GM18505 (cell line): ENCODE measurements around the gene GDF10.

Experiments
- ATAC-seq: cut with Tn5 transposase; IDR thresholded peaks from one replicate; pipeline ENCODE4 v1.9.1; 2021; ENCODE audit not compliant: unreplicated experiment
- POLR2A ChIP-seq: IDR thresholded peaks from 4 replicates; pipeline ENCODE4 v1.6.1; 2011; ENCODE audit warnings: borderline replicate concordance; ENCODE audit not compliant: insufficient read depth, insufficient read length; ENCODE audit errors: extremely low read depth

GDF10 gene

DNA sequence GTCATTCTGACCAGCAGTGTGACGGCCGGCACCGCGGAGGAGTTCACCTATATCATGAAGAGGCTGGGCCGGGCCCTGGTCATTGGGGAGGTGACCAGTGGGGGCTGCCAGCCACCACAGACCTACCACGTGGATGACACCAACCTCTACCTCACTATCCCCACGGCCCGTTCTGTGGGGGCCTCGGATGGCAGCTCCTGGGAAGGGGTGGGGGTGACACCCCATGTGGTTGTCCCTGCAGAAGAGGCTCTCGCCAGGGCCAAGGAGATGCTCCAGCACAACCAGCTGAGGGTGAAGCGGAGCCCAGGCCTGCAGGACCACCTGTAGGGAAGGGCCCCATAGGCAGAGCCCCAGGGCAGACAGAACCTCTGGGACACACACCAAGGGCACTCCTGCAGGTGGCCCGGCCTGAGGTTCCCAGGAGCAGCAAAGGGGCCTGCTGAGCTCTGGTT is 57.2 kb downstream of the GDF10 start:
- no peak for ATAC-seq
- TF ChIP-seq POLR2A: no peak

- no peak for TF ChIP-seq POLR2A
- no peak for ATAC-seq
Observed at GRCh38 chr10:47357911-47358310, 57.9 kb downstream of the GDF10 start.

GRCh38 chr10:47358457-47358856 is 58.5 kb downstream of the GDF10 start:
- ATAC-seq: no peak
- TF ChIP-seq POLR2A: no peak

GRCh38 chr10:47359101-47359500 is 59.1 kb downstream of the GDF10 start:
- ATAC-seq: no peak
- no peak for TF ChIP-seq POLR2A

GRCh38 chr10:47359626-47360418 is 59.8 kb downstream of the GDF10 start:
- TF ChIP-seq POLR2A: no peak
- no peak for ATAC-seq

DNA sequence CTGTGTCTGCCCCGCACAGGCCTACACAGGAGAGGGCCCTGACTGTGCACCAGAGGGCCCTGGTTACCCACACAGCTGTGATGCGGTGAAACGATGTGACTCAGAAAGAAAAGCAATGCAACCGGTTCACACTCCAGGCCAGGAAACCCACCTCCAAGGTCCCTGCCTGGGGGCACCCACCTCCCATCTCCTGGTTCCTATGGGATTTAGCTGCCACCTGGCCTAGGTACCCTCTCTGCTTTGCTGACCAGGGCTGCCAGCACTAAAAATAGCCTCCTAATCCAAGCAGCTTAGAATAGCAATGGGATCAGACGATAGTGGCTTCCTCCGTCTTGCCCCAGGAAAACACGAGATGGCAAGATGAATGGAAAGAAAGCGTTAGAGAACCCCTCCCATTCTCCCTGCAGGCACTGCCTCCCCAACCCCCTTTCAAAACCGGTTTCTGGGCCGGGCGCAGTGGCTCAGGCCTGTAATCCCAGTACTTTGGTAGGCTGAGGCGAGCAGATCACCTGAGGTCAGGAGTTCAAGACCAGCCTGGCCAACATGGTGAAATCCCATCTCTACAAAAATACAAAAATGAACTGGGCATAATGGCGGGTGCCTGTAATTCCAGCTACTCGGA is 60.5 kb downstream of the GDF10 start:
- ATAC-seq: no peak
- no peak for TF ChIP-seq POLR2A

DNA sequence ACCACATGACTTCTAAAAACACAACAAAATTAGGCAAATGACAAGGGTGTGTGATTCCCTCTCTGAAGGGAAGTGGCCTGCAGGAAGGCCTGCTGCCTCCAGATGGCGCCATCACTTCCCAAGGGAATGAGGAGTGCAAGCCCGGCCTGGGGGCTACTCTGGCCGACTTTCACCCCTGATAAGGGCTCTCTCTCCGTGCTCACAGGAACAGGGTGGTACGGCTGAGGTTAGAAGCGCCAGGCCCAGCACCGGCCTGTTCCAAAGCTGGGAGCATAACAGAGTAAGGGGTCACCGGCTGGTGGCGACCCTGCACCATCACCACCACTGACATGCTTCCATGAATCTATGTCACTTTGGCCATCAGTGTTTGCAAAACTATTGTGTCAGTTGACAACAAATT is 61.3 kb downstream of the GDF10 start:
- TF ChIP-seq POLR2A: no peak
- ATAC-seq: no peak

GRCh38 chr10:47362199-47362598 is 62.2 kb downstream of the GDF10 start:
- TF ChIP-seq POLR2A: no peak
- ATAC-seq: no peak
